ENCODE measurements around the gene SLU7. TPM values are rescaled to one million over a fixed set of nuclear protein-coding genes. Genes with fewer than 3 reads are reported as not detected.

The SLU7 gene
- total RNA-seq (2022; extraction: Qiagen RNA extraction; ENCODE audit: low read depth) = 39.3 to 61.2 TPM (median 44.5 TPM) in 5 replicates

GRCh38 chr5:160418561-160419457 lies at the start of gene SLU7:
TSS of gene SLU7 (minus strand) at chr5:160419081. CDS start at chr5:160415294, 3,787 bp downstream.

GRCh38 chr5:160421625-160422258 lies 2.9 kb upstream of the SLU7 start, which contains the start of gene PTTG1:
TSS of gene PTTG1 (plus strand) at chr5:160421855. CDS start at chr5:160422313, 458 bp downstream.

GRCh38 chr5:160399402-160400353 lies 19.2 kb downstream of the SLU7 start, which contains the start of gene FAM200C:
TSS of gene FAM200C (minus strand) at chr5:160400054. CDS start at chr5:160395490, 4,564 bp downstream.

GRCh38 chr5:160369990-160370712 lies 48.7 kb downstream of the SLU7 start, which contains the start of gene C1QTNF2:
TSS of gene C1QTNF2 (minus strand) at chr5:160370626. CDS start at chr5:160355011, 15,615 bp downstream.

Other genes starting within 250 kb of the SLU7 start
- 0.49 to 1.5 TPM (median 0.81 TPM) in 5 replicates for gene FABP6, start 189.6 kb downstream of the SLU7 start, total RNA-seq (2022; extraction: Qiagen RNA extraction; ENCODE audit: low read depth)
- gene CCNJL, start 106.5 kb downstream of the SLU7 start, total RNA-seq (2022; extraction: Qiagen RNA extraction; ENCODE audit: low read depth) = 10.5 to 13.8 TPM (median 12.5 TPM) in 5 replicates
- 0.05 to 0.16 TPM (median 0.11 TPM) in 5 replicates for gene C1QTNF2, start 48.5 kb downstream of the SLU7 start, total RNA-seq (2022; extraction: Qiagen RNA extraction; ENCODE audit: low read depth)
- gene FAM200C, start 19.0 kb downstream of the SLU7 start, total RNA-seq (2022; extraction: Qiagen RNA extraction; ENCODE audit: low read depth) = 1.5 to 2.0 TPM (median 1.8 TPM) in 5 replicates
- gene PTTG1, start 2.8 kb upstream of the SLU7 start, total RNA-seq (2022; extraction: Qiagen RNA extraction; ENCODE audit: low read depth) = 194 to 270 TPM (median 207 TPM) in 5 replicates